SHP77 treated with DMSO at 0.1 percent for 48 hours (cell line): ENCODE results near the gene PRRT1B.

Experiments used
- DNase-seq: peaks from one replicate; lab custom pipeline; 2025; lab: John Stamatoyannopoulos, UW

The PRRT1B gene

DNA sequence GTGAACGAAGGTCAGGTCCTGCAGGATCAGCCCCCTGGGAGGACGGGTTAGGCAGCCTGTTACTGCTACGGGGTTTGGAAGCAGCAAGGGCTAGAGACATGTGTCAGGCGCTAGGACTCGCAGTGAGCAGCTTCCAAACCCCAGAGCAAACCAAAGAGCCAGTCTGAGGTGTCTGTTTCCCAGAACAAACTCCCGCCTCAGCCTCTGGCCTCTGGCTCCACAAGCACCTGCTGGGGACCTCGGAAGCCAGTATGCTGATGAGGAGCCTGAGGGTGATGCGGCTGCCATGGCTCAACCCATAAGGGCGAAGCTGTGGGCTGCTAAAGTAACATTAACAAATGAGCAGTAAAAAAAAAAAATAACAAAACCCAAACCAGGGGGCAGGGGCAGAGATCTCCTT lies 35.0 kb downstream of the PRRT1B start:
- DNase-seq = no peak

DNA sequence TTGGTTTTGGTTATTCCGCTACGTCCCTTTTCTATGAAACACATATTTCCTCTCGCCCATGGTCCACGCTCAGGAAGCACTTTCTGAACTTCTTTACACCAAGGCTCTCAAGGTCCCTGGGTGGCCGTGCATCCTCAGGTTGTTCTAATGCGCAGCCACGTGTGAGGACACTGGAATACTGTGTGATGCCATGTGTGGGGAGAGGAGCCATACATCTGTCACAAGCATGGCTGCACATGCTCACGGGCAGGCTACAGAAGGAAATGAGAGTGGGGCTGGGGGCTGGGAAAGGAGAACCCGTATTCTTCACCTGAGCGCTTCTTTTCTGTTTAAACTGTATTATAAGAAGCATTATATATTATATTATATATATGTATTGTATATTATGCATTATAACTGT lies 36.7 kb downstream of the PRRT1B start:
- DNase-seq = no peak

GRCh38 chr9:131582466-131583336 lies 37.4 kb downstream of the PRRT1B start:
- no peak for DNase-seq

GRCh38 chr9:131583337-131583645 lies 38.0 kb downstream of the PRRT1B start:
- no peak for DNase-seq

GRCh38 chr9:131583836-131584555 lies 38.7 kb downstream of the PRRT1B start:
- no peak for DNase-seq

DNA sequence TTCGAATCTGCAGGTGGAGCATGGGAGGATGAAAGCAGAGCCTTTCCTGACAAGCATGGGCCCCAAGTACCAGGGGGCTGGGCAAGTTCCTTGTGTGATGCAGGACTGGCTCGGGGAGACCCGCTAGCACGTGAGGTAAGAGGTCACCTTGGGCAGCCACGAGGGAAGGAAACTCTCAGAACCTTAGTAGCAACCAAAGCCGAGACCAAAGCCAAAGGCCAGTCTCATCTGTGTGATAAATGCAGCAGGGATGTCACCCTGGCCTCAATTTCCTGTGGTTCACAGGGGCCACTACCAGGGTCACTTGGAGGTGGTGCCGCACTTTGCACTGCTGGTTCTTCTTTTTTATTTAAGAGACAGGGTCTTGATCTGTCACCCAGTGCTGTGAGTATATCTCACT lies 39.5 kb downstream of the PRRT1B start:
- DNase-seq = no peak

- no peak for DNase-seq
Measured at GRCh38 chr9:131585375-131585774, 40.1 kb downstream of the PRRT1B start.

DNA sequence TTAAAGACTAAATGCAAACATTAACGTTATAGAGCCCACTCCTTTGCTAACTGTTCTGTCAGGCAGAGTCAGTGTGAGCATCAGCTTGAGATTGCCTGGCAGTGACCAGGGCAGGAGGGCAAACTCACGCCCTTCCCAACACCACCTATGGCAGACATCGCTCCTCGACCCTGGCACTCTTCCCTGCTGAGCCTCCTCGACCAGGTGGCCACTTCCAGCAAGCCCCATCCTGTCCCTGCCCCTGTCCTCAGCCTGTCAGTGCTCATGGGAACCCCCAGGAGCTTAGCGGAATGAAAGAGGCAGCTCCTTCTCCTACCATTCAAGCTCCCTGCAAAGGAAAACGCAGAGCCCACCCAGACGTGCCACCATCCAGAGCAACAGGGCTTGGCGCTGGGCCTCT lies 42.0 kb downstream of the PRRT1B start:
- no peak for DNase-seq

DNA sequence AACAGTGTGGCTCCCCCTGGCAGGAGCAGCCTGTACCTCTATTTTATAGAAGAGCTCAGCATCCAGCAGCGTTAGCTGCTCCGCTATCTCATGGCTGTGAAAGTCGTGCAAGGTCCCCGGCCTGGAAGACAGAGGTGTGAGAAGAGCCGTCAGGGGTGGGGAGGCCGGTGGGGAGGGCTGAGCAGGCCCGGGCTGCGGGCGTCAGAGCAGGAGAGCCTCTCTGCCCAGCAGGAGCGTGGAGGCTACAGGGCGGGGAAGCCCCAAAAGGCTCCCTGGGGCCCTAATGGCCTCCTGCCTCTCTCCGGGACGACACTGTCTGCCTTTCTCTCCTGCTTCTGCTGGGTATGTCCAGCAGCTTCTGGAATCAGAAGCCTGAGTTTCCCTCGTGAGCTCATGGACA lies 42.6 kb downstream of the PRRT1B start:
- no peak for DNase-seq

GRCh38 chr9:131588396-131588795 lies 43.1 kb downstream of the PRRT1B start:
- no peak for DNase-seq

GRCh38 chr9:131589124-131589711 lies 43.9 kb downstream of the PRRT1B start:
- DNase-seq = peak; percentile 49

DNA sequence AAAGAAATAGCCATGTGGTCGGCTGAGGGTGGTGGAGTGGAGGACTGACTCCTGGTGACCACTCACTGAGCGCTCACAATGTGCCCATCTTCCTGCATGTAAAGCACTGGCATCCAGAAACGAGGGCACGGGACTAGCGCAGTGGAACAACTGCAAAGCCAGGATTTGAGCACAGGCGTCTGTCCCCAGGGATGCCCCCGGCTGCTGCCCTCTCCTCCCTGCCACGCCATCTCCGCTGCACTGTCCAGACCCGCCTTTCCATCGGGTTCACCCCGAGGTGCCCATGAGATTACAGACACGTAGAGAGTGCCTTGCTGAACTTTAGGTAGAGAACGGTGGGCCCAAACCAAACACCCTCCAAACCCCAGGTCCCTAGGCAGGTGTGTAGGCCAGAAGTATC lies 44.7 kb downstream of the PRRT1B start:
- no peak for DNase-seq

DNA sequence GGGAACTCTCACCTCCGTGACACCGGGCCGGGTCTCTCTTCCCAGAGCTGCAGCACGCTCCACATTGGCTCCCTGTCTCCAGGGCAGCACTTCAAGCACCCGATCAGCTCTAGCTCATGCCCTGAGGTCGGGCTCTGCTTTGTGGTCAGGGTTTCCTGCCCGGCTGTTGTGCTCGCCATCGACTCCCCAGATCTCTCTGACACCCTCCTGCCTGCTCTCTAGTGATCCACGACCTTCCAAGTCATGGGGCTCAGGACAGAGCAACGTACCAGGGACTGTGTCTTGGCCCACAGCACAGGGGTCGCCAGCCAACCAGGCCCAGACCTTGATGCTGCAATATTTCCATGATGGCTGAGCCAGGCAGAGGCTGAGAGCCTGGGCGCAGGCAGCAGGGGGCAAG lies 45.1 kb downstream of the PRRT1B start:
- DNase-seq = no peak

DNA sequence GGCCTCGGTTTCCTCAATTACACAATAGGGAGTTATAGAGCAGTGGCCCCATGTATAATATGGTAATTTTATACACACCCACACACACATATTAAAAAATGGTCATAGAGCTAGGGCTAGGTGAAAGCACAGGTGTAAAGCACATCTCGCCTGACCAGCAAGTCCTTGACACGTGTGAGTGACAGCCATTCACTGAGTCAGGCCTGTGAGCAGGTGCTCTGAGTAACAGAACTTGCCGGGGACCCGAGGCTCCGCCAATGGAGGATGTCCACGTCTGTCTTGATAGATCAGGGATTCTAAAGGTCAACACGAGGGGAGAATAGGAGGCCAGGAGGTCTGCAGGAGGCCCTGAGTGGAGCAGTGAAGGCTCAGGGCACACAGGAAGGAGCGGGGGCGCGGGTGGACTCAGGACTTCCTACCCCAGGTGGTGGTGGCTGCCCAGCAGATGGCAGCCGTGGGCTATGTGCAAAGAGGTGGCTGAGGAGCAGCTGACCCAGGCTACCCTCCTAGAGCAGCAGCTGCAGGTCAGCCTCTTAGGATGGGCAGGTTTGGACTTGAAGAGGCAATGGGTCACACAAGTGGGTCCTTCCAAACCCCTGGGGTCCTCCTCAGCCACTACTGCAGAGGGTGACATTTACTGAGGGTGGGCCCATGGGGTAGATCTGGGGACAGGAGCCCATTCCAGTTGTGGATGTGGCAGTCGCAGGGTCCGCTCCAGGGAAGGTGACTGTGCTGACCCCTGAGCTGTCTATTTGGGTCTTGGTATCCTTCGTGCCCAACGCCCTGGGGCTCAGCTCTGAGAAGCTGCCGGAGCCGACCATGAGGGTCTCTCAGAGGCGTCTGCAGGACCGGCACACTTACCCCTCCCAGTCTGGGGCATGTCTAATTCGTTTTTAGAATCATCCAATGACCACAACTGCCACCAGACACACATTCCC lies 45.9 kb downstream of the PRRT1B start:
- DNase-seq = peak; percentile 83

DNA sequence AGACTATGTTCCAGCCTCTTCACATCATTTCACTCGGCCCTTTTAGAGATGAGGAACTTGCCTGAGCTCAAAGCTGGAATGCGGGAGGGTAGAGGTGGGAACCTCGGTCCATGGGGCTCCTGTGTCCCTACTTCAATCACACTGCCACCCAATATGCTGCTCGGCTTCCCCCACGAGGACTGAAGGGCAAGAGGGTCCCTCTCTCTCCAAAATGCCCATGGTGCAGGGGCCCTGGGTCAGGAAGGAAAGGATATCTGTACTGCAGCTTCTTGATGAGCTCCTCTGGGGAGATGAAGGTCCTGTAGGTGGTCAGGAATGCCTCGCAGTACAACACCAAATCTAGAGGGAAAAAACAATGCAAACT lies 46.5 kb downstream of the PRRT1B start:
- DNase-seq = no peak

DNA sequence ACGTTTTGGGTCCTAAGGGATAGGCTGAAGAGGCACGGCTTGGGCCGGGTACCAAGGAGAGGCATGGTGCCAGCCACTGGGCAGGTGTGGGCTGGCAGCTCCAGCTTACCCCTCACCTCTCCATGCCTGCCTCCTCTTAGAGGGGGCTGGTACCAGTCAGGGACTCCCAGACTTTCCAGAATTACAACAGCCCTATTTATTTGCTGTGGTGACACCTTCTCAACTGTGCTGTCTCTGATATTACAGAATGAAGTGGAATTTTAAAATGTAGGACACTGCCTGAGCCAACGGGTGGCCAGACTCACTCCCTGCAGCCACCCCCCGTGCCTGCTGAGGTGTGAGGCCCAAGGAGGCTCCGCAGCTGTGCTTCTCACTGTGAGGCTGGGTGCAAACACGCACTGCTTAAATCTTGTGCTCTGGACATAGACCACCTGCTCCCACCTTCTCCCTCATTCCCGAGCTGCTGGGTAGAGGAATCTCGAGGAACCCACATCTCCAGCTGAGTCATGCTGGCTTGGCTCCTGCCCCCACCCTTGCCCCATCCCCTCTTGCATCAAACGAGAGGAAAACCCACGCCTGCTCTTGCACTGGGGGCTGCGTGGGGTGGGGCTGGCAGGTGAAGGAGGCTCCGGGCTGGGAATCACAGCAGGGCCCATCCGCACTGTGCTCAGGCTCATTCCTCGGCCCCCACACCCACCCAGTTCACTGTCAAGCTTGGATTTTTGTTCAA lies 47.9 kb downstream of the PRRT1B start:
- DNase-seq = no peak

GRCh38 chr9:131593936-131594665 lies 48.8 kb downstream of the PRRT1B start:
- no peak for DNase-seq

- no peak for DNase-seq
Measured at GRCh38 chr9:131594906-131595665, 49.8 kb downstream of the PRRT1B start.

DNA sequence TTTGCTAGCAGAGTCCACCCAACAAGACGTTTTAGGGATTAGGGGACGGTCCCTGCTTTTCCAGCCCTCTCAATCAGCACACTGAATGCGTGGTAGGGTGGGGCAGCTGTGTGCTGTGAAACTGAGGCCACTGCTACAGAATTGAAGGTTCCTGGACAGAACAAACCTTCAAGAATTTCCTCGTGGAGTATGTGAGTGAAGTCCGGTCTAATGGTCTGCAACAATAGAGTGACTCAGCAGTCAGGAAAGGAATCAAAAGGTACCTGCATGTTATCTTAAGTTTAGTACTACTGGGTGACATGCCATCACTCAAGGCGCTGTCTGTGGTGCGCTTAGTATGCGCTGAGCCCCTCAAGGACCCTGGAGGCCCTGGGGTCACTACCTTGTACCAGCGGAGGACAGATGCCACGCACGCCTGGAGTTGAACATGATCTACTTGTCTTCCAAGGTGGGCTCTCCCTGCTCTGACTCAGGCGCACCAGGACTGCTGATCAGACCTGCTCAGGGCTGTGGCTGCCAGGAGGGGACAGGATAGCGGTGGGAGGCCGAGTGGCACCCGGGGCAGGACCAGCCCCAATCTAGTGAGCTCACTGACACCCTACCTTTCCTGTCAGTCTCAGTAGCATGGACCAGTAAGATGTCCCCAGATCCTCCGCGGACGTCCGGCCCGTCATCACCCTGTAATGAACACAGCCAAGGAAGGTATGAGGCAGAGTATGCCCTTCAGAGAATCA lies 50.5 kb downstream of the PRRT1B start:
- no peak for DNase-seq

- no peak for DNase-seq
Measured at GRCh38 chr9:131596430-131596743, 51.1 kb downstream of the PRRT1B start.
